NB4 (cell line): ENCODE results near the gene BIN1.

Source experiments
- CTCF ChIP-seq: IDR thresholded peaks from one replicate; pipeline ENCODE4 v1.5.1; 2012; ENCODE audit warnings: low read depth, low read length
- POLR2A ChIP-seq: IDR thresholded peaks from 2 replicates; pipeline ENCODE4 v1.6.1; 2011; ENCODE audit warnings: mild to moderate bottlenecking; ENCODE audit not compliant: insufficient read length; ENCODE audit errors: extremely low read depth
- TF ChIP-seq, protein P1 (sequence below): IDR thresholded peaks from 2 replicates; pipeline ENCODE4 v1.6.1; 2011; ENCODE audit warnings: low read depth, low read length

DNA sequence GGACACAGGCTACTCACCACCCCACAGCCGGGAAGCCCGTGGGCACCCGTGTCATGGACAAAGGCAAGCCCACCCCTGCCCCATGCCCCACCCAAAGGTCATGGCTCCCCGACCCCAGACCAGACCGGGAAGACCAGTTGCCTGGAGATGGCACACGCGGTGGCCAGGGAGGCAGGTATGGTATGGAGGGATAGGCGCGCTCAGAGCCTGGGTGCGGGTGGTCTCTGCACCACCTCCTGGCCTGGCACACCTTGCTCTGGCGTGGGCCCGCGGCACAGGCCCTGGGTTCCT, 51.2 kb downstream of the BIN1 start:
- no peak for TF ChIP-seq POLR2A
- no peak for TF ChIP-seq CTCF
- TF ChIP-seq, protein P1, sequence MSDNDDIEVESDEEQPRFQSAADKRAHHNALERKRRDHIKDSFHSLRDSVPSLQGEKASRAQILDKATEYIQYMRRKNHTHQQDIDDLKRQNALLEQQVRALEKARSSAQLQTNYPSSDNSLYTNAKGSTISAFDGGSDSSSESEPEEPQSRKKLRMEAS, result no peak
